Stomach (tissue), 9 donors: ENCODE data around the gene PGBD5. TPM values are rescaled to one million over a fixed set of nuclear protein-coding genes. Genes with fewer than 3 reads are reported as not detected.

ENCODE experiments used
- DNase-seq, 2 donors: peaks; one replicate each; pipeline versions ENCODE4 v3.0.0 to v3.0.0-alpha.2; 2013 to 2019
- H3K27ac ChIP-seq, 5 donors: fragments of 200-600 bp in 4 of 5; sonication (generic) in 4 of 5; one replicate each; pipeline ENCODE4 v1.5.1; 2013 to 2019; ENCODE audit warnings: mild to moderate bottlenecking in 1 of 5, moderate library complexity in 1 of 5
- H3K27me3 ChIP-seq, 3 donors: fragments of 200-600 bp; sonication (generic); one replicate each; pipeline ENCODE4 v1.5.1; 2017 to 2019; ENCODE audit warnings: mixed run types in 1 of 3
- H3K36me3 ChIP-seq, 4 donors: fragments of 200-600 bp; sonication (generic); 1 replicate in 3 of 4; 2 replicates in 1 of 4; pipeline ENCODE4 v1.5.1; 2016 to 2019
- H3K4me1 ChIP-seq, 4 donors: fragments of 200-600 bp; sonication (generic); one replicate each; pipeline ENCODE4 v1.5.1; 2016 to 2019
- H3K4me3 ChIP-seq, 4 donors: fragments of 200-600 bp; sonication (generic) in 3 of 4; one replicate each; pipeline ENCODE4 v1.5.1; 2016 to 2019; ENCODE audit warnings: mild to moderate bottlenecking in 1 of 4
- H3K9me3 ChIP-seq, 4 donors: fragments of 200-600 bp; sonication (generic); one replicate each; pipeline ENCODE4 v1.5.1; 2016 to 2019
- CTCF ChIP-seq, 7 experiments: fragments of 450-650 bp in 4 of 7; fragments of 200-600 bp in 3 of 7; sonication (generic) in 3 of 7; IDR thresholded peaks; one replicate each; pipeline ENCODE4 v1.5.1; 2016 to 2019; ENCODE audit warnings: antibody characterized with exemption in 7 of 7, control low read depth in 2 of 7, mild to moderate bottlenecking in 1 of 7
- EP300 ChIP-seq: sonication (generic); formaldehyde crosslinking; IDR thresholded peaks from one replicate; pipeline ENCODE4 v1.6.1; 2017; ENCODE audit warnings: antibody characterized with exemption
- POLR2A ChIP-seq, 4 donors: fragments of 450-650 bp; IDR thresholded peaks; one replicate each; pipeline ENCODE4 v1.6.1; 2016; ENCODE audit warnings: antibody characterized with exemption in 4 of 4, control low read depth in 2 of 4, mild to moderate bottlenecking in 1 of 4, moderate library complexity in 1 of 4
- POLR2AphosphoS5 ChIP-seq, 3 donors: sonication (generic); formaldehyde crosslinking; IDR thresholded peaks; one replicate each; pipeline ENCODE4 v1.6.1; 2016; ENCODE audit warnings: antibody characterized with exemption in 3 of 3
- WGBS, 5 donors: extraction: QIAGEN DNeasy Blood & Tissue Kit in 3 of 5; methylation state at CpG; one replicate each; pipeline versions ENCODE4 v1.1.5 to v1.1.7; 2013 to 2018; 5-methylcytosine and 5-hydroxymethylcytosine counted together
- intact Hi-C: fragments of 100-400 bp; cut with DNase I; formaldehyde crosslinking; loops from one replicate; pipeline ENCODE4 v1.15.1; 2023; ENCODE audit warnings: low total_unique reads
- polyA plus RNA-seq, 3 donors: library from polyadenylated mRNA; stranded (reverse); fragments of 200-250 nt; gene quantifications; one replicate each; pipeline ENCODE4 v1.2.3, GENCODE V29; 2013
- total RNA-seq, 5 donors: library from RNA; depleted of rRNA; stranded (reverse); fragments of >200 nt; gene quantifications; one replicate each; pipeline versions ENCODE4 v1.1.0 to v1.2.3, GENCODE V29; 2014 to 2016
- donor health status: healthy with polysubstance abuse.
- donor health status: Bipolar disorder and iron deficiency.
- donor health status: healthy.

Gene PGBD5
- total and polyA plus RNA-seq, 8 donors = under 0.01 to 1.2 (median 0.34) TPM

GRCh38 chr1:230427094-230427876 lies 1.2 kb upstream of the PGBD5 start:
- Histone ChIP-seq H3K9me3 (no peaks in the 10 kb centered on the region), H3K4me1 (peaks cover 11 to 23% (median 19%) of the 10 kb centered on the region in 4 donors), H3K27me3 (peaks cover 10 to 68% (median 33%) of the 10 kb centered on the region in 3 donors), H3K4me3 (peak overlapping the region in 1 of 4 donors; percentile 76), H3K27ac (no peak overlapping the region), H3K36me3 (no peaks in the 10 kb centered on the region)
- 46 to 52% (median 49%) methylated on average over 11 of the region's 11 CpGs for WGBS, 5 donors
- intact Hi-C loops = no loop called here
- TF ChIP-seq EP300 = no peak
- no peak for TF ChIP-seq POLR2A (IDR thresholded peaks at IDR 0.05)
- no peak for TF ChIP-seq CTCF (IDR thresholded peaks at IDR 0.05)
- TF ChIP-seq POLR2AphosphoS5 (IDR thresholded peaks at IDR 0.05) = no peak
- DNase-seq = no peak

- intact Hi-C loops = no loop called here
- H3K4me3 ChIP-seq = peak overlapping the region; percentile 43 to 76 (median 46)
- peaks cover 10 to 79% (median 33%) of the 10 kb centered on the region in 3 donors for H3K27me3 ChIP-seq
- DNase-seq = peak in 1 of 2 donors; percentile 54
- 0 to 2% (median 1%) methylated on average over 26 to 108 of the region's 108 CpGs for WGBS, 5 donors
- H3K36me3 ChIP-seq = no peaks in the 10 kb centered on the region
- peaks cover 11 to 23% (median 19%) of the 10 kb centered on the region in 4 donors for H3K4me1 ChIP-seq
- peak overlapping the region in 1 of 5 donors; percentile 28 for H3K27ac ChIP-seq
- H3K9me3 ChIP-seq = peaks cover 0 to 3% (median 0%) of the 10 kb centered on the region in 4 donors
- TF ChIP-seq CTCF (IDR thresholded peaks at IDR 0.05) (no peak), POLR2A (IDR thresholded peaks at IDR 0.05) (no peak), POLR2AphosphoS5 (IDR thresholded peaks at IDR 0.05) (no peak), EP300 (no peak)
Measured at GRCh38 chr1:230425252-230426091, 660 bp downstream of the PGBD5 start.

DNA sequence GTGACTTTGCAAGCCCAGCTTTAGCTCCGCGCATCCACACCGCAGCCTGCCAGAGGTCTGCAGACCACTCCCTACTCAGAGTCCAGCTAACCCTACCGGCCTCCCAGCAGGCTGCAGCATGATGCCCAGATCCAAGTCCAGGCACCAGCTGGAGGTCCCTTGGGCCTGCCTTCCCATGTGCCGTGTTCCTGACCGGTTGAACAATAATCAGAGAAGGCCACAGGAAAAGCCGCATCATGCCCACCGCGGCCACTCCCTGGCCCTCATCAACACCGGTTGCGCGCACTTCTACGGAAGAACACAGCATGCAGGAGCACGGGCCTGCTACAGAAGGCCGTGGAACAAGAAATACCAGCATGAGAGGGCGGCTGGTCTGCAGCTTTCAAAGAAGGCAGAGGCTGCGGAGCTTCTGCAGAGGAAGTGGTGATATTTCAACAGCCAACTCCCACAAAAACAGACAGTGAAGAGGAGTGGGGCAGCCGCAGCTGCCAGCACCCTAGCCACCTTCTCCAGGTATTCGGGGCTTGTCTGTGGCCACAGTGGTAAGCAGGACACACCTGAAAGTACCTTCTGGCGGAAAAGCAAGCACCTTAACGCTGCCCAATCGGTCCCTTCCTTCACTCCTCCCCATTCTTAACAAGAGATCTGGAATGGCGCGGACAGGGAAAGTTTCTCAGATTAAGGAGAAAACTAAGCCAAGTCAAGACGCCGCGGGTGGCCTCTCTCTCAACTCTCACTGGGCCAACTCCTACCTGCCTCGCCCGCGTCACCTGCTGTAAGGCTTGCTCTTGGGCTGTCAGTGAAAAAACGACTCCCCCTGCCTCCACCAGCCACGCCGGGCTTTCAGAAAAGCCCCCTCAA lies 1.5 kb downstream of the PGBD5 start:
- no peak overlapping the region for H3K27ac ChIP-seq
- H3K36me3 ChIP-seq = no peaks in the 10 kb centered on the region
- H3K4me1 ChIP-seq = peaks cover 11 to 23% (median 19%) of the 10 kb centered on the region in 4 donors
- TF ChIP-seq CTCF (IDR thresholded peaks at IDR 0.05) (no peak), POLR2AphosphoS5 (IDR thresholded peaks at IDR 0.05) (no peak), EP300 (no peak), POLR2A (IDR thresholded peaks at IDR 0.05) (no peak)
- H3K27me3 ChIP-seq = peaks cover 10 to 84% (median 33%) of the 10 kb centered on the region in 3 donors
- WGBS, 5 donors = 5 to 10% (median 8%) methylated on average over 32 to 33 of the region's 33 CpGs
- intact Hi-C loops = no loop called here
- DNase-seq = peak in 1 of 2 donors; percentile 60
- H3K9me3 ChIP-seq = peaks cover 0 to 10% (median 0%) of the 10 kb centered on the region in 4 donors
- peak overlapping the region; percentile 43 to 58 (median 46) for H3K4me3 ChIP-seq
